Breast epithelium (tissue), 3 donors: ENCODE data around the gene HASPIN.

ENCODE experiments used
- POLR2A ChIP-seq: fragments of 450-650 bp; IDR thresholded peaks from one replicate; pipeline ENCODE4 v1.6.1; 2016; ENCODE audit warnings: antibody characterized with exemption, mild to moderate bottlenecking, moderate library complexity
- POLR2AphosphoS5 ChIP-seq, 3 donors: sonication (generic); formaldehyde crosslinking; IDR thresholded peaks; one replicate each; pipeline ENCODE4 v1.6.1; 2017; ENCODE audit warnings: antibody characterized with exemption in 3 of 3
- TF ChIP-seq, protein P1 (sequence below), 3 donors: fragments of 450-650 bp; IDR thresholded peaks; one replicate each; pipeline ENCODE4 v1.5.1; 2016 to 2017; ENCODE audit warnings: antibody characterized with exemption in 3 of 3, mild to moderate bottlenecking in 3 of 3, moderate library complexity in 3 of 3

DNA sequence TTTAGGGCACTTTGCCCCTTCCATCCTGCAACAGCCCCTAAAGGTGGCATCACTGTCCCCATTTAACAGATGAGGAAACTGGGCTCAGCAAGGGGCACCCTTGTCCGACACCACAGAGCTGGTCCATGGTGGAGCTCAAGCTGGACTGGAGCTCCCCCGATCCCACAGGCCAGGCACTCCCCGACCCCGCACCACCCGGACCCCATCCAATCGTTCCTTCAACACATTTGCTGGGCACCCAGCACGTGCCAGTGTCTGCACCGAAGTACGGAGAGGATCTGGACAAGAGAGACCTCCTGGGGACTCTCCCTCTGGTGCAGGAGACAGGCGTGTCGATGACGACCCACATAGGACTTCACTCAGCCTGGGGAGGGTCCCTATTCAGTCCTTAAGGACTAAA lies 41.7 kb upstream of the HASPIN start:
- TF ChIP-seq, protein P1, sequence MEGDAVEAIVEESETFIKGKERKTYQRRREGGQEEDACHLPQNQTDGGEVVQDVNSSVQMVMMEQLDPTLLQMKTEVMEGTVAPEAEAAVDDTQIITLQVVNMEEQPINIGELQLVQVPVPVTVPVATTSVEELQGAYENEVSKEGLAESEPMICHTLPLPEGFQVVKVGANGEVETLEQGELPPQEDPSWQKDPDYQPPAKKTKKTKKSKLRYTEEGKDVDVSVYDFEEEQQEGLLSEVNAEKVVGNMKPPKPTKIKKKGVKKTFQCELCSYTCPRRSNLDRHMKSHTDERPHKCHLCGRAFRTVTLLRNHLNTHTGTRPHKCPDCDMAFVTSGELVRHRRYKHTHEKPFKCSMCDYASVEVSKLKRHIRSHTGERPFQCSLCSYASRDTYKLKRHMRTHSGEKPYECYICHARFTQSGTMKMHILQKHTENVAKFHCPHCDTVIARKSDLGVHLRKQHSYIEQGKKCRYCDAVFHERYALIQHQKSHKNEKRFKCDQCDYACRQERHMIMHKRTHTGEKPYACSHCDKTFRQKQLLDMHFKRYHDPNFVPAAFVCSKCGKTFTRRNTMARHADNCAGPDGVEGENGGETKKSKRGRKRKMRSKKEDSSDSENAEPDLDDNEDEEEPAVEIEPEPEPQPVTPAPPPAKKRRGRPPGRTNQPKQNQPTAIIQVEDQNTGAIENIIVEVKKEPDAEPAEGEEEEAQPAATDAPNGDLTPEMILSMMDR (IDR thresholded peaks at IDR 0.05), result no peak
- TF ChIP-seq POLR2AphosphoS5 (IDR thresholded peaks at IDR 0.05) (no peak), POLR2A (no peak)
